ENCODE measurements around the gene LCP2. TPM values are rescaled to one million over a fixed set of nuclear protein-coding genes. Genes with fewer than 3 reads are reported as not detected.
"Not testable (repeated sequence)": the region's sequence is repeated elsewhere in the genome, so short reads cannot be mapped to it uniquely, and the experiment has no call there.

Gene LCP2
- total RNA-seq, 1 experiment from 2014 or later, result not detected

GRCh38 chr5:170250810-170251317 is 46.7 kb downstream of the LCP2 start:
- BruUV-seq (replicated peaks), result no TSS peak
- POLR2A ChIA-PET, result no interaction called here

GRCh38 chr5:170249355-170249754 is 48.2 kb downstream of the LCP2 start:
- Histone ChIP-seq H3K36me3 (ENCODE audit: control insufficient read depth, insufficient read depth, low read length) (no peaks in the 10 kb centered on the region), H3K9me3 (no peaks in the 10 kb centered on the region), H3K27me3 (replicated peaks; ENCODE audit: control insufficient read depth, insufficient read depth, low read length) (peaks cover 2% of the 10 kb centered on the region; the same call in 1 of the 2 replicates), H3K4me3 (ENCODE audit: low read depth, low read length) (no peak overlapping the region), H3K4me1 (no peaks in the 10 kb centered on the region)
- intact Hi-C loops (cut with micrococcal nuclease; ENCODE audit: unreplicated experiment), result no loop called here
- H3K4me3 Mint-ChIP-seq (ENCODE audit: unreplicated experiment), result no peak overlapping the region
- H3K9me3 Mint-ChIP-seq (ENCODE audit: unreplicated experiment), result no peaks in the 10 kb centered on the region
- H3K27me3 Mint-ChIP-seq (ENCODE audit: insufficient read depth, unreplicated experiment), result peaks cover 8% of the 10 kb centered on the region
- CTCF ChIA-PET, result no interaction called here
- H3K4me1 Mint-ChIP-seq (ENCODE audit: low read depth, unreplicated experiment), result no peaks in the 10 kb centered on the region
- no TSS peak for BruUV-seq (replicated peaks)
- TF ChIP-seq CTCF (IDR thresholded peaks at IDR 0.05; ENCODE audit: insufficient read depth in 1 of 2, low read depth in 1 of 2, low read length in 1 of 2, severe bottlenecking in 1 of 2, unreplicated experiment in 1 of 2), result no peak
- no peaks in the 10 kb centered on the region for H3K36me3 Mint-ChIP-seq (ENCODE audit: insufficient read depth, unreplicated experiment)
- POLR2A ChIA-PET, result no interaction called here
- no peak overlapping the region for H3K27ac Mint-ChIP-seq (ENCODE audit: unreplicated experiment)
- no peak for DNase-seq

More at GRCh38 chr5:170250810-170251317, 46.7 kb downstream of the LCP2 start:
- no peak overlapping the region for H3K27ac Mint-ChIP-seq (ENCODE audit: unreplicated experiment)
- Histone ChIP-seq H3K9me3 (no peaks in the 10 kb centered on the region), H3K4me3 (ENCODE audit: low read depth, low read length) (no peak overlapping the region), H3K4me1 (no peaks in the 10 kb centered on the region), H3K27me3 (replicated peaks; ENCODE audit: control insufficient read depth, insufficient read depth, low read length) (peaks cover 2% of the 10 kb centered on the region; the same call in 1 of the 2 replicates), H3K36me3 (ENCODE audit: control insufficient read depth, insufficient read depth, low read length) (no peaks in the 10 kb centered on the region)
- intact Hi-C loops (cut with micrococcal nuclease; ENCODE audit: unreplicated experiment), result no loop called here
- peaks cover 15% of the 10 kb centered on the region for H3K27me3 Mint-ChIP-seq (ENCODE audit: insufficient read depth, unreplicated experiment)
- no peak for DNase-seq
- H3K9me3 Mint-ChIP-seq (ENCODE audit: unreplicated experiment), result no peaks in the 10 kb centered on the region
- CTCF ChIA-PET, result no interaction called here
- no peak for TF ChIP-seq CTCF (IDR thresholded peaks at IDR 0.05; ENCODE audit: insufficient read depth in 1 of 2, low read depth in 1 of 2, low read length in 1 of 2, severe bottlenecking in 1 of 2, unreplicated experiment in 1 of 2)
- no peaks in the 10 kb centered on the region for H3K4me1 Mint-ChIP-seq (ENCODE audit: low read depth, unreplicated experiment)
- no peaks in the 10 kb centered on the region for H3K36me3 Mint-ChIP-seq (ENCODE audit: insufficient read depth, unreplicated experiment)
- no peak overlapping the region for H3K4me3 Mint-ChIP-seq (ENCODE audit: unreplicated experiment)

- POLR2A ChIA-PET; H3K9me3 Mint-ChIP-seq (ENCODE audit: unreplicated experiment): not testable (repeated sequence)
These were observed 48.7 kb downstream of the LCP2 start for GRCh38 chr5:170248931-170249227.

More at GRCh38 chr5:170248931-170249227, 48.7 kb downstream of the LCP2 start:
- H3K27me3 Mint-ChIP-seq (ENCODE audit: insufficient read depth, unreplicated experiment); BruUV-seq (replicated peaks); H3K4me1 Mint-ChIP-seq (ENCODE audit: low read depth, unreplicated experiment); intact Hi-C loops (cut with micrococcal nuclease; ENCODE audit: unreplicated experiment); H3K4me3 Mint-ChIP-seq (ENCODE audit: unreplicated experiment); CTCF ChIA-PET; H3K27me3 ChIP-seq (replicated peaks; ENCODE audit: control insufficient read depth, insufficient read depth, low read length); H3K36me3 Mint-ChIP-seq (ENCODE audit: insufficient read depth, unreplicated experiment); H3K4me1 ChIP-seq; H3K36me3 ChIP-seq (ENCODE audit: control insufficient read depth, insufficient read depth, low read length); DNase-seq; H3K27ac Mint-ChIP-seq (ENCODE audit: unreplicated experiment); H3K9me3 ChIP-seq; H3K4me3 ChIP-seq (ENCODE audit: low read depth, low read length): not testable (repeated sequence)
